Transverse colon (tissue), 4 donors: ENCODE results near the gene ADGRA1.

Experiments
- CTCF ChIP-seq, 5 experiments: fragments of 200-600 bp in 3 of 5; fragments of 450-650 bp in 2 of 5; sonication (generic) in 3 of 5; IDR thresholded peaks; 1 replicate in 2 of 5; 2 replicates in 3 of 5; pipeline ENCODE4 v1.5.1; 2016 to 2017; ENCODE audit warnings: antibody characterized with exemption in 5 of 5, inconsistent platforms in 3 of 5, mild to moderate bottlenecking in 2 of 5, moderate library complexity in 1 of 5
- EP300 ChIP-seq: sonication (generic); formaldehyde crosslinking; IDR thresholded peaks from one replicate; pipeline ENCODE4 v1.6.1; 2017; ENCODE audit warnings: antibody characterized with exemption, low read depth
- POLR2A ChIP-seq: fragments of 450-650 bp; IDR thresholded peaks from one replicate; pipeline ENCODE4 v1.6.1; 2016; ENCODE audit warnings: antibody characterized with exemption, mild to moderate bottlenecking, moderate library complexity
- POLR2AphosphoS5 ChIP-seq, 3 donors: sonication (generic); formaldehyde crosslinking; IDR thresholded peaks; one replicate each; pipeline ENCODE4 v1.6.1; 2016; ENCODE audit warnings: antibody characterized with exemption in 3 of 3

DNA sequence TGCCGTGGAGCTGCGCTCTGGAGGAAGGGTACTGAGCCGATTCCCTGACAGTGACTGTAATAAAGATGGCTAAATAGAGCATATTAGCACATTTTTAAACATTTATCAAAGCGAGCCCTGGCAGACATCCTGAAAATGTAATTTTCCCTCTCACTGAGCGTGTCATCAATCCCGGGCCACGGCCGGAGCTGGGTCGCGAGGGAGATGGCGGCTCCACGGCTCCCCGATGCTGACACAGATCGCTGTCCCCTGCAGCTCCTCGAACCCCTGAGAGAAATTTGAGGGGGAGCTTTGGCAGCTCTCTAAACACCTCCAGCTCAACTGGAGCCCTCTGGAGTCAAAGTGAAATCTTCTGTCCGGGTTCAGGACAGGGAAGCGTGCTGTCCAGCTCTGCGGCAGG, 44.9 kb upstream of the ADGRA1 start:
- TF ChIP-seq CTCF (IDR thresholded peaks at IDR 0.05) (no peak), POLR2AphosphoS5 (IDR thresholded peaks at IDR 0.05) (no peak), EP300 (no peak), POLR2A (no peak)
